HAP-1 (cell line): Measurements from ENCODE around the gene SNCAIP.

ENCODE experiments used
- DNase-seq, 2 experiments: peaks; one replicate each; pipeline ENCODE4 v3.0.0-alpha.2; 2016 to 2020; ENCODE audit warnings: low spot score in 2 of 2
- H3K27me3 ChIP-seq: fragments of 250-450 bp; sonication (Bioruptor Pico); 2 replicates; pipeline ENCODE4 v1.5.1; 2020; ENCODE audit warnings: low read depth, mild to moderate bottlenecking, moderate library complexity
- H3K36me3 ChIP-seq: fragments of 250-450 bp; sonication (Bioruptor Pico); replicated peaks from 2 replicates; pipeline ENCODE4 v1.5.1; 2020; ENCODE audit warnings: mild to moderate bottlenecking
- H3K4me1 ChIP-seq: fragments of 250-450 bp; sonication (Bioruptor Pico); 2 replicates; pipeline ENCODE4 v1.5.1; 2020; ENCODE audit warnings: mild to moderate bottlenecking
- H3K4me3 ChIP-seq: fragments of 250-450 bp; sonication (Bioruptor Pico); 2 replicates; pipeline ENCODE4 v1.5.1; 2020; ENCODE audit warnings: mild to moderate bottlenecking, moderate library complexity
- H3K9me3 ChIP-seq: fragments of 250-450 bp; sonication (Bioruptor Pico); 2 replicates; pipeline ENCODE4 v1.5.1; 2020; ENCODE audit warnings: mild to moderate bottlenecking, moderate library complexity
- in situ Hi-C: fragments of 300-500 bp; cut with MboI; formaldehyde crosslinking; loops from 3 replicates; pipeline ENCODE4 v1.14.3; 2020; ENCODE audit warnings: low sequenced_read_pairs, inconsistent platforms, mixed read lengths

The SNCAIP gene

DNA sequence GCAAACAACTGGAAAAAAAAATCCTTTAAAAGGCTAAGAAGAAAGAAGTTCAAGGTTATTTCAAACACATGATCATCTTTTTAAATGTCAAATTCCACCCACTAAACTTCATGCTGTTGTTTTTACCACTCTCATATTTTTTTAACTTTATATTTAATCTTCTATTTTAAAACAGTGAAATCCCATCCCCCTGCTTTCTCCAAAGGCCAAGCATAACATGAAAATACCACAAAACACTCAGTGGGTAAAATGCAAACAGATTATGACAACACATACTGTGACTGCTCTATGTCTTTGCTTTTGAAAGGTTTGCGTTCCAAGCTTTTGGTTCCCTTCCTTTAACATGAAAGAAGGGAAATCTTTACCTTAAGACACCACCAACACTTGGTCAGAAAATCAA lies 127.6 kb downstream of the SNCAIP start:
- H3K9me3 ChIP-seq: no peaks in the 10 kb centered on the region
- no peak overlapping the region for H3K4me3 ChIP-seq
- H3K4me1 ChIP-seq: no peaks in the 10 kb centered on the region
- no peak for DNase-seq
- in situ Hi-C loops: no loop called here
- no peaks in the 10 kb centered on the region for H3K27me3 ChIP-seq
- H3K36me3 ChIP-seq: no peaks in the 10 kb centered on the region

DNA sequence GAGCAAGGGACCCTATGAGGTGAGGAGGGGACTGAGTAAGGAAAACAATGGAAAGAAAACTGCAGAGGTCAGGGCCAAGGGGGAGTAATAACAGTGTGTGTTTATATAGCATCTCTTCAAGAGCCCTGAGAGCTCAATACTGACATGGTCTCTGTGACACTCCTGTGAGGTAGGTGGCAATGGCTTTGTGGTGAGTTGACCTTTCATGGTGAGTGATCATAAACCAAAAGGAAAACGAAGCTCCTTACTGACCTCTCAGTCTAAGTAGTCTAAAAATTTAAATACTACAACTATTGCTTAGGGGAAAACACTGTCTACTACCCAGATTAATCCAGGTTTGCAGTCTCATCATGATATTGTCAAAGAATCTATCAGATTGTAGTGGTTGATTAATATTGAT lies 130.9 kb downstream of the SNCAIP start:
- Histone ChIP-seq H3K36me3 (no peaks in the 10 kb centered on the region), H3K4me3 (no peak overlapping the region), H3K4me1 (no peaks in the 10 kb centered on the region; the same call in 1 of the 2 replicates), H3K27me3 (no peaks in the 10 kb centered on the region), H3K9me3 (no peaks in the 10 kb centered on the region)
- in situ Hi-C loops: no loop called here
- no peak for DNase-seq

DNA sequence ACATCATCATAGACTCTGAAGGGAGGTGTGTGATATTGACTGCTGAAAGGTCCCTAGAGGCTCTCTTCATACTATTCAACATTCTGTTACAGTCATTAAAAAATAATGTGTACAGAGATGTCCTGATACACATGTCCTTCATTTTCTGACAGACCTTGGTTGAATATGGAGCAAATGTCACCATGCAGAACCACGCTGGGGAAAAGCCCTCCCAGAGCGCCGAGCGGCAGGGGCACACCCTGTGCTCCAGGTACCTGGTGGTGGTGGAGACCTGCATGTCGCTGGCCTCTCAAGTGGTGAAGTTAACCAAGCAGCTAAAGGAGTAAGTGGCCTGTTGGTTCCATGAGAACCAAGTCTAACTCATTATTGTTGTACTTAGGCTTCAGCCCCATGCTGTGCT lies 132.4 kb downstream of the SNCAIP start:
- Histone ChIP-seq H3K4me1 (no peaks in the 10 kb centered on the region; the same call in 1 of the 2 replicates), H3K27me3 (no peaks in the 10 kb centered on the region), H3K9me3 (no peaks in the 10 kb centered on the region), H3K4me3 (no peak overlapping the region), H3K36me3 (no peaks in the 10 kb centered on the region)
- no peak for DNase-seq
- in situ Hi-C loops: no loop called here

DNA sequence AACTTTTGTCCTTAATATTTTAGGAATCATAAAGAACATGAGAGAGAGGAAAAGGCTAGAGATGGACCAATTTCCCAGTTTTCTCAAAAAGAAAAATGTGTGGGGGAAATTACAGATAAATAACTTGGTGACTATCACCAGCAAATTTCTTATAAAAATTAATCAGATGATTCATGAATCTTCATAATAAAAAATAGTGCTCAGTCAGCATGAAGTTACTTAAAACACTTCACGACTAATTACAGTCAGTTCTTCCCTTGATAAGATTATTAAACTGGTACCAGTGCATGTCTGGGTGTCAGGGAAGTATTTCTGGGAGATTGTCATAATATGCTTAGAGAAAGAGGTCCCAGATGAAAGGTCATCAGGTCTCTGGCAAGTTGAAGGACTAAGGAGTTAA lies 133.0 kb downstream of the SNCAIP start:
- H3K27me3 ChIP-seq: no peaks in the 10 kb centered on the region
- in situ Hi-C loops: no loop called here
- H3K4me3 ChIP-seq: no peak overlapping the region
- H3K36me3 ChIP-seq: no peaks in the 10 kb centered on the region
- no peak for DNase-seq
- H3K9me3 ChIP-seq: no peaks in the 10 kb centered on the region
- no peaks in the 10 kb centered on the region; the same call in 1 of the 2 replicates for H3K4me1 ChIP-seq

DNA sequence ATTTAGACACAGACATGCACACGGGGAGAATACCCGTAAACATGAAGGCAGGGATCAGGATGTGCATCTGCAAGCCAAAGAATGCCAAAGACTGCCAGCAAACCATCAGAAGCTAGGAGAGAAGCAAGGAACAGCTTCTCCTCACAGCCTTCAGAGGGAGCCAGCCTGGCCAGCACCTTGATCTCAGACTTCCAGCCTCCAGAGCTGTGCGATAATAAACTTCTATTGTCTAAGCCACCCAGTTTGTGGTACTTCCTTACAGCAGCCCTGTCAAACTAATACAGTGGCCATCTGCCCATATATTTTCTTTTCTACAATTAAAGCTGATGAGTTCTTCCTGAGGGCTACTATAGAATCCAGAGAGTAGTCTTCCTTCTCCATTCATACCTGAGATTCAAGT lies 135.0 kb downstream of the SNCAIP start:
- no peaks in the 10 kb centered on the region for H3K9me3 ChIP-seq
- no peaks in the 10 kb centered on the region; the same call in 1 of the 2 replicates for H3K4me1 ChIP-seq
- no peaks in the 10 kb centered on the region for H3K36me3 ChIP-seq
- in situ Hi-C loops: no loop called here
- no peaks in the 10 kb centered on the region for H3K27me3 ChIP-seq
- DNase-seq: no peak
- no peak overlapping the region for H3K4me3 ChIP-seq

DNA sequence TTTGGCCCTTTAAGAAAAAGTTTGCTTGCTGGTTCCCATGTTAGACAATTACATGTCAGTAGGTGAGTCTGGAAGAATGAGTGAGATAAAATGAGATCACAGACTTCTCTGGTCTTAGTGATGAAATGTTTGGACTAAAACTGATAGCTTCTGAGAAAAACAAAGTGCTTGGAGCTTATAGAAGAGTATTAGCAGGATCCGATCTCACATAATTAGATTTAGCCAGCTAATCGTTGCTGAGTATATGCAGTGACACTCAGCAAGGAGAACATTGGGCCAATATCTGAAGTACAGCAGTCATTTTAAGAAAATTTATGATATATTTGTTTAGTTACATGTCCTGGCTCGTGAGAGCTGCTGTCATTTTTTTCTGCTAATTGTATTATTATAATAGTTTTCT lies 135.8 kb downstream of the SNCAIP start:
- no peak for DNase-seq
- Histone ChIP-seq H3K36me3 (no peaks in the 10 kb centered on the region), H3K9me3 (no peaks in the 10 kb centered on the region), H3K4me1 (no peaks in the 10 kb centered on the region; the same call in 1 of the 2 replicates), H3K4me3 (no peak overlapping the region), H3K27me3 (no peaks in the 10 kb centered on the region)
- in situ Hi-C loops: no loop called here

DNA sequence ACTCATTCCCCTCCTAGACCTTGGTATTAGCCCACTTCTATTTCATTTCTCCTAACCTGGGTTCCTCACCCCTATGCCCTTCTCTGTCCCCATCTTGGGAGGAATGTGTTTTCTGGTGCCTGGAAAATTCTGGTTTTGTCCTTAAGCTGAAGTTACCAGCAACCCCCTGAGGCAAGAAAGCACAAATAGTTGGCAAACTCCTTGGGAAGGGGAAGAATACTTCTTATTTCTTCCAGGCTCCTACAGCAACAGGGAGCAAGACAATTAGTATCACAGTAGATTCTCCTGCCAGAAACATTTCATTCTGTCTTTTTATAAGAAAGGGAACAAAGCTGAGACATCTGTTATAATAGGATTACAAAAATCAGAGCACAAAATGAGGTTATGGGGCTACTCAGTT lies 142.5 kb downstream of the SNCAIP start:
- in situ Hi-C loops: no loop called here
- no peaks in the 10 kb centered on the region for H3K36me3 ChIP-seq

DNA sequence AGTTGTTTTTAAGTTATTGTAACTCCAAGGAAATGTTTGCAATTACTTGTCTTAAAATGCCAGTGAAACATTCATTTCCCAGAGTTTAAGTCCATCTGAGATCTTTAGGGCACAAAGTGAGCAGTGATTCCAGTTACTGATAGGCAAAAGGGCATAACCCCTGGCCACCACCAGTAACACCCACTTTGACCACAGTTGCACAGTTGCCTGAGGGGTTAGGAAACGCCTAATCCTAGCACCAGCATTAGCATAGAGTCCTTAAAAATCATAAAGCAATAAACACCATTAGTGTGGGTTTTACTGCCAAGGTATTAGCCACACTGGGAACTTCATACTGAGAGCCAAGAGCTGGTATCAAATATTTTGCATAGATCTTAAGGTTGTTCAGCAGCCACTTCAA lies 143.9 kb downstream of the SNCAIP start:
- in situ Hi-C loops: no loop called here
- DNase-seq: no peak
- no peaks in the 10 kb centered on the region for H3K27me3 ChIP-seq
- no peaks in the 10 kb centered on the region for H3K36me3 ChIP-seq
- no peak overlapping the region for H3K4me3 ChIP-seq
- H3K9me3 ChIP-seq: no peaks in the 10 kb centered on the region
- H3K4me1 ChIP-seq: peaks cover 16% of the 10 kb centered on the region

More for the DNA sequence above, 142.5 kb downstream of the SNCAIP start:
- H3K4me3 ChIP-seq: no peak overlapping the region
- no peaks in the 10 kb centered on the region for H3K9me3 ChIP-seq
- peaks cover 16% of the 10 kb centered on the region for H3K4me1 ChIP-seq
- no peaks in the 10 kb centered on the region for H3K27me3 ChIP-seq
- DNase-seq: peak; percentile 20 to 22

DNA sequence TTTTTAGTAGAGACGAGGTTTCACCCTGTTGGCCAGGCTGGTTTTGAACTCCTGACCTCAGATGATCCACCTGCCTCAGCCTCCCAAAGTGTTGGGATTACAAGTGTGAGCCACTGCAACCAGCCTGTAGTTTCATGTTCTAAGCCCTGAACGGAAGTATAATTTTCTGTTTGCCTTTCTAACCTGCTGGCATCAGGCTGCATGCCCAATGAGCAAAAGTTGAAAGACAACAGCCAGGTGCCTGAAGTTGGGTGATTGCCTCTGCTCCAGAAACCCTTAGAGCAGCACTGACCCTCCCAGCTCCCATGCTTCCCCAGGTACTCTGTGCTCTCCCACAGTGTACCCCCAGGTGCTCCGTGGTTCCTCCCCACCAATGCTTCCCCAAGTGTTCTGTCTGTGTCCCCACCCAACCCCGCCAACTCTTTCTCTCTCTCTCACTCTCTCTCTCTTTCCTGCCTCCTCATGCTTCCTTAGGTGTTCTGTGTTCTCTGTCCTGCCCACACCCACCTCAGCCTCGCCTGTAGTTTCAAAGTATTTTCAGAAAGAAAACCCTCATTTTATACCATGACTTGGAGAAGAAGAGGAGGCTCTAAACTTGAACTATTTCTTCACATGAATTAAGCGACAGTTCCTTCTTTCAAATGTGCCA lies 145.3 kb downstream of the SNCAIP start:
- DNase-seq: no peak
- H3K36me3 ChIP-seq: no peaks in the 10 kb centered on the region
- peaks cover 16% of the 10 kb centered on the region for H3K4me1 ChIP-seq
- H3K27me3 ChIP-seq: no peaks in the 10 kb centered on the region
- in situ Hi-C loops: no loop called here
- no peak overlapping the region for H3K4me3 ChIP-seq
- no peaks in the 10 kb centered on the region for H3K9me3 ChIP-seq

DNA sequence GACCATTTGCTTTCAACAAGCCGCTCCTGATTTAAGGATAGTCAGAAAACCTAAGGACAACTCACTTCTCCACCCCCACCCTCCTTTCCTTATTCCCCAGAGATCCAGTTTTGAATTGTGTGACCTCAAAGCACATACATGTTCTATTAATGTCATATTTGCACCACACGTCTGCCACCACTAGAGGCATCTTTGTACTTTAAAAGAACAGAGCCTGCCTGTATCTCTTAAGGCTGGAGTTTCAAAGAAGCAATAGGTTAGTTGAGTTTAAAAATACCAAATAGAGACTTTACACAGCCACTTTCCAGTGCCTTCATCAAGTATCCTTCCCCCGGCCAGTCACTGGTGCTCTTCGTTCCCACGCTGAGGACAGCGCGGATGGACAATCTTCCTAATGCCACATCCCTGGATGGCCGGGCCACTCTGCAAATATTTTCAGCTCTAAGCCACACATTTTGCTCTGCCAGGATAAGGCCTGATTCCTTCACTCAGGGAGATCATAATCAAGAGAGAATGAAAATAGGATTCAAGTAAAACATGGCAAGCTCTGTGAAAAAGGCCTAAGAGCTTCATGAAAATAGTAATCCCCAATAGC lies 146.3 kb downstream of the SNCAIP start:
- Histone ChIP-seq H3K4me1 (peaks cover 24% of the 10 kb centered on the region), H3K4me3 (no peak overlapping the region), H3K36me3 (no peaks in the 10 kb centered on the region), H3K9me3 (no peaks in the 10 kb centered on the region), H3K27me3 (no peaks in the 10 kb centered on the region)
- DNase-seq: peak; percentile 45 to 54
- in situ Hi-C loops: no loop called here

DNA sequence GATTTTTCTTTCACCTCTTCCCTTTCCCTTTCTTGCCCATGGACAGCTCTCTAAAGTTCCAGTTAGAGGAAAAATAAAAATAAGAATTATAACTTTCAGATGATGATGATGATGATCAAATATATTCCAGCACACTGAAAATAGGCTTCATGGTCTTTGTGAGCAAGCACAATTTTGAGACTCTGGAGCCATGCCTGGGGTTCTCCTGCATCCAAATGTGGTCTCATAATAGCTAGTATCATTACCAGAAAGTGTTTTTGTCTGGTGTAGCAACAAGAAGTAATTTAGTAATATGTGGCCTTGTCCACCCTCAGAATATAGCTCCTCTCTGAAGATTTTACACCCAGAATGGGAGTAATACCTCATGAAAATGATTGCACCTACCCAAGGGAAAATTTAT lies 150.4 kb downstream of the SNCAIP start:
- Histone ChIP-seq H3K9me3 (no peaks in the 10 kb centered on the region), H3K4me3 (no peak overlapping the region), H3K27me3 (no peaks in the 10 kb centered on the region), H3K36me3 (no peaks in the 10 kb centered on the region), H3K4me1 (peaks cover 42% of the 10 kb centered on the region)
- in situ Hi-C loops: no loop called here
- no peak for DNase-seq

DNA sequence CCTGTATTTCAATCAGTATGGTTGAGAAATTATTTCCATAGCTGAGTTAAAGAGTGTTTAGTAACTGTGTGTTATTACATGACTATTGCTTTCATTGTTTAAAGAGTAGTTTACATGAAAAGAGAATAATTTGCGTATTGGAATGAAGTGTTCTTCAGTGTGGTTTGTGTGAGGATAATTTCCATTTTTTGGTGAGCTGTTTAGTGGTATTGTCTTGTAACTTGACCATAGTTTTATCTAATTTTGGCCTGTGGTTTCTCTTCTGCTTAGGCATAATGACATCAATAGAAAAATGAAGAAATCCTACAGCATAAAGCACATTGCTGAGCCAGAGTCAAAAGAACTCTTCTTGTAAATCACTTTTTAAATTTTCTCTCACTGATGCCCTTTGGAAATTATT lies 151.2 kb downstream of the SNCAIP start:
- no peaks in the 10 kb centered on the region for H3K36me3 ChIP-seq
- DNase-seq: no peak
- peaks cover 42% of the 10 kb centered on the region for H3K4me1 ChIP-seq
- no peaks in the 10 kb centered on the region for H3K27me3 ChIP-seq
- no peak overlapping the region for H3K4me3 ChIP-seq
- in situ Hi-C loops: no loop called here
- no peaks in the 10 kb centered on the region for H3K9me3 ChIP-seq

DNA sequence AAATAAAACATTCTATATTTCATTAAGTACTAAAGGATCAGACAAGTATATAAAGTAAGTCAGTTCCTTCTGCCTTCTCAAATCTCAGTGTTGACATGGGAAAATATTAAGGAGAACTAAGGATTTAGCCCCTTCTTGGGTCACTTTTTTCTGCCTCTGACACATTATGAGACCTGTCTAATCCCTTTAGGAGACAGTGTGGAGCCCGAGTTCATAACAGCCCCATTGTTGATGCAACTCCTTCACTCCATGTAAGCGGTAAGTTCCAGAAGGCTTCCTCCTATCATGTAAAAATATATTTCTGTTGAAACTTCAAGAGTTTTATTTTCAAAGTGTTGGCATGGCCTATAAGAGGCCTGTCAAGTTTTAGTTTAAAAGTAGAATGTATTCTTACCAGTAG lies 152.2 kb downstream of the SNCAIP start:
- Histone ChIP-seq H3K9me3 (no peaks in the 10 kb centered on the region), H3K36me3 (no peaks in the 10 kb centered on the region), H3K4me3 (no peak overlapping the region), H3K27me3 (no peaks in the 10 kb centered on the region), H3K4me1 (peaks cover 42% of the 10 kb centered on the region)
- in situ Hi-C loops: no loop called here
- DNase-seq: peak; percentile 43 to 71

DNA sequence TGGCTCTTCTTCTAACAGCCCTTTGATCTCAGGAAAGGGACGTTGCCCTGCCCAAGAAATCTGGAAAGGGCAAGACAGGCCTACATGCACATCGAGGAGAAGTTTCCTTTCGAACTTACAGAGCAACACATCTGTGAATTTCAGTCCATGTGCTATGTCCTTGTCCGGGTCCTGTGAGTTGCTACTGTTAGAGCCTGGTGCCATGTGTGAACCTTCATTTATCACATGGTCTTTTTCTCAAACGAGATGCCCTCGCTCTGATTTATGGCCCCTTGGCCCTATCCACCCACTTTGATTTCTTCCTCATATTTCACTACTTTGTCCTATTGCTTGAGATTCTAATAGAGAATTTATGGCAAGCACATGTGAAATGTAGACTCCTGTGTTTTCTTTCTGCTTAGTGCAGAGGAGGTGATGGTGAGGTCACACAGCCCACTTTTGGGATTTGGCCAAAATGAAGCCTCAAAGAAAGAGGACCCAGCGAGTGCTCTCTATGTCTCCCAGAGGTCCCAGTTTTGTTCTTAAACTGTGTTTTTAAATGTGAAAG lies 153.1 kb downstream of the SNCAIP start:
- in situ Hi-C loops: no loop called here
- Histone ChIP-seq H3K4me3 (no peak overlapping the region), H3K36me3 (no peaks in the 10 kb centered on the region)

More for the DNA sequence above, 153.1 kb downstream of the SNCAIP start:
- Histone ChIP-seq H3K9me3 (no peaks in the 10 kb centered on the region), H3K27me3 (no peaks in the 10 kb centered on the region), H3K4me1 (peaks cover 46% of the 10 kb centered on the region)
- DNase-seq: no peak
